ENCODE measurements around the gene SRA1. TPM values are rescaled to one million over a fixed set of nuclear protein-coding genes. Genes with fewer than 3 reads are reported as not detected.

The SRA1 gene
- total and polyA plus RNA-seq, 2 experiments from 2014 or later, result 46.2 to 90.6 TPM

DNA sequence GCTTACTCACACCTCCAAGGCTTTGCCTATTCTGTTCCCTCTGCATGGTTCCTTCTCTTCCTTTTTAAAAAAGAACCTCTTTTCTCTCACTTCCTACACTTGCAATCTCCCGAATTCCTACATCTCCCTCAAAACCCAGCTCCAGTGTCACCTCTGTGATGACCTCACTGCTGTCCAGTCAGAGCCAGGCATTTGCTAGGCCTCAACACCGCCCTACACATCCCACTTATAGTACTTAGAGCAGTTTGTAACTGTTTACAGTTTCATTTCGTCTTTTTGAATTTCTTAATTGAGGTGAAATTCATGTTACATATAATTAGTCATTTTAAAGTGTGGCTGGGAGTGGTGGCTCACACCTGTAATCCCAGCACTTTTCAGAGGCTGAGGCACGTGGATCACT lies 44.9 kb upstream of the SRA1 start:
- H3K27ac ChIP-seq, result peak overlapping the region; percentile 60; the same call in 1 of the 2 replicates

DNA sequence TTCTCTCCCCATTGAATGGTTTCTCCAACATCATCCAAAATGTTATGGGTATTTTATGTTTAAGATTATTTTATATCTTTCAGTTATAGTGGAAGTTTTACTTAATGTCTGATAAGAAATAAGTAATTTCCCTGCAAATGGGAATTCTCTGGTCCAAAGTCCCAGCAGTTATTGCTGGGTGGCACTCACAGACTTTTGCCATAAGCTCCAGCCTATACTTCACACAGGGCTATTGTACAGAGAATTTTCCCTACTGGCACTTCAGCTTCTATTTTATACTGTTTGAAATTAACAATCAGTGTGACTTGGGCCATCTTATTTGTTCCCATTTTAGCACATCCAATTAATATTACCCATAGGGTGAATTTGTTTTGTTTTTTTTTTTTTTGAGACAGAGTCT lies 42.8 kb upstream of the SRA1 start:
- no peaks in the 10 kb centered on the region; the same call in 1 of the 2 replicates for H3K27me3 ChIP-seq (replicated peaks; ENCODE audit: insufficient read depth)
- no peak for DNase-seq
- no peak overlapping the region for H3K27ac ChIP-seq
- H2AFZ ChIP-seq, result no peak overlapping the region
- H3K4me2 ChIP-seq (ENCODE audit: unreplicated experiment), result no peak overlapping the region
- no peaks in the 10 kb centered on the region for H3K9me2 ChIP-seq (ENCODE audit: insufficient read depth)
- TF ChIP-seq EZH2phosphoT487 (IDR thresholded peaks at IDR 0.05; ENCODE audit: insufficient read depth, low read depth) (no peak), EZH2 (IDR thresholded peaks at IDR 0.05; ENCODE audit: insufficient read depth, poor library complexity, severe bottlenecking) (no peak)
- H4K20me1 ChIP-seq (ENCODE audit: insufficient read depth), result no peaks in the 10 kb centered on the region
- no peaks in the 10 kb centered on the region for H3K79me2 ChIP-seq (ENCODE audit: insufficient read depth)
- in situ Hi-C loops (cut with MboI), result no loop called here
- no peak overlapping the region for H3K9ac ChIP-seq
- no peak overlapping the region for H3K4me3 ChIP-seq
- H3K36me3 ChIP-seq (ENCODE audit: low read depth), result no peaks in the 10 kb centered on the region
- H3K9me3 ChIP-seq (ENCODE audit: low read depth), result no peaks in the 10 kb centered on the region
- H3F3A ChIP-seq (ENCODE audit: insufficient read depth), result peaks cover 7% of the 10 kb centered on the region; the same call in 1 of the 2 replicates
- no peaks in the 10 kb centered on the region for H3K4me1 ChIP-seq (ENCODE audit: insufficient read depth)

More for the DNA sequence above, 44.9 kb upstream of the SRA1 start:
- Histone ChIP-seq H3K36me3 (ENCODE audit: low read depth) (no peaks in the 10 kb centered on the region), H3K4me3 (no peak overlapping the region), H3K79me2 (ENCODE audit: insufficient read depth) (no peaks in the 10 kb centered on the region), H3F3A (ENCODE audit: insufficient read depth) (peaks cover 7% of the 10 kb centered on the region; the same call in 1 of the 2 replicates), H3K9me2 (ENCODE audit: insufficient read depth) (no peaks in the 10 kb centered on the region), H3K9me3 (ENCODE audit: low read depth) (no peaks in the 10 kb centered on the region), H3K9ac (no peak overlapping the region), H3K4me2 (ENCODE audit: unreplicated experiment) (no peak overlapping the region), H4K20me1 (ENCODE audit: insufficient read depth) (no peaks in the 10 kb centered on the region), H3K4me1 (ENCODE audit: insufficient read depth) (no peaks in the 10 kb centered on the region), H3K27me3 (replicated peaks; ENCODE audit: insufficient read depth) (no peaks in the 10 kb centered on the region), H2AFZ (no peak overlapping the region)
- TF ChIP-seq EZH2phosphoT487 (IDR thresholded peaks at IDR 0.05; ENCODE audit: insufficient read depth, low read depth) (no peak), EZH2 (IDR thresholded peaks at IDR 0.05; ENCODE audit: insufficient read depth, poor library complexity, severe bottlenecking) (no peak)
- no peak for DNase-seq
- 70 to 76% methylated on average over 4 of the region's 4 CpGs for WGBS, 2 experiments (ENCODE audit: low coverage in 1 of 2, low lambda C conversion rate in 2 of 2, missing lambda C conversion rate in 2 of 2)
- in situ Hi-C loops (cut with MboI), result no loop called here

DNA sequence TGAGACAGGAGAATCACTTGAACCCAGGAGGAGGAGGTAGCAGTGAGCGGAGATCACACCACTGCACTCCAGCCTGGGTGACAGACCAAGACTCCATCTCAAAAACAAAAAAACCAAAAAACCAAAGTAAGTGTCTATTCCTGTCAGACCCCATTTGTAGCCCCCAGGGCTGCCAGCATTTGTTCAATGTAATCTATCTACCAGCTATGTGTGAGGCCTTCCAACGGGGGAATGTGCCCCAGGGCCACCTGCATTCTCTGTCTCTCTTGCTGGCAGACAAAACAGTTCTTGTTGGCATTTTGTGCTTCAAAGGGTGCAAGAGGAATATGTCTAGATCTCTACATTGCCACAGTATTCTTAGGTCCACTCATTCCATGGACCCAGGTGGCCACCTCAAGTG lies 41.6 kb upstream of the SRA1 start:
- H3K79me2 ChIP-seq (ENCODE audit: insufficient read depth), result no peaks in the 10 kb centered on the region
- TF ChIP-seq EZH2 (IDR thresholded peaks at IDR 0.05; ENCODE audit: insufficient read depth, poor library complexity, severe bottlenecking) (no peak), EZH2phosphoT487 (IDR thresholded peaks at IDR 0.05; ENCODE audit: insufficient read depth, low read depth) (no peak)
- no peaks in the 10 kb centered on the region for H3K4me1 ChIP-seq (ENCODE audit: insufficient read depth)
- H2AFZ ChIP-seq, result no peak overlapping the region
- in situ Hi-C loops (cut with MboI), result no loop called here
- no peaks in the 10 kb centered on the region for H3K9me3 ChIP-seq (ENCODE audit: low read depth)
- no peak overlapping the region for H3K9ac ChIP-seq
- no peaks in the 10 kb centered on the region for H3K36me3 ChIP-seq (ENCODE audit: low read depth)
- H3K27me3 ChIP-seq (replicated peaks; ENCODE audit: insufficient read depth), result no peaks in the 10 kb centered on the region; the same call in 1 of the 2 replicates
- H4K20me1 ChIP-seq (ENCODE audit: insufficient read depth), result no peaks in the 10 kb centered on the region
- no peak for DNase-seq
- H3K4me2 ChIP-seq (ENCODE audit: unreplicated experiment), result no peak overlapping the region
- WGBS, 2 experiments (ENCODE audit: low coverage in 1 of 2, low lambda C conversion rate in 2 of 2, missing lambda C conversion rate in 2 of 2), result 46 to 49% methylated on average over 2 of the region's 2 CpGs
- no peak overlapping the region for H3K27ac ChIP-seq
- no peaks in the 10 kb centered on the region for H3K9me2 ChIP-seq (ENCODE audit: insufficient read depth)
- H3K4me3 ChIP-seq, result no peak overlapping the region
- peaks cover 7% of the 10 kb centered on the region; the same call in 1 of the 2 replicates for H3F3A ChIP-seq (ENCODE audit: insufficient read depth)

DNA sequence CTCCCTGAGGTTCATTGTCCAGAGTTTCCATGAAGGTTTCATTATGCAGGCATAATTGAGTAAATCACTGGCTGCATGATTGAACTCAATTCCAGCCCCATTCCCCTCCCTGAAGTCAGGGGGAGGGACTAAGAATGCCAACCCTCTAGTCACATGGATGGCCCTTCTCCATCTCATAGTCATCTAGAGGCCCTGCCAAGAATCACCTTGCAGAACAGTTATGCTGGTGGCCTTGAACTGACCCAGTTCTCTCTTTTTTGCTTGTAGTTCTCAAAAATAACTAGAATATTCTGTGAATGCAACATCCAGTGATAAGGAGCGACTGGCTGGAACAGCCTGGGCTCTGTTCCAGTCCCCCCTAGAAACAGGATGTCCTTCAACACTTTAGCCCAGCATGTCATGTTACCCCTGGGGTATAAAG lies 39.1 kb upstream of the SRA1 start:
- Histone ChIP-seq H3K9me2 (ENCODE audit: insufficient read depth) (no peaks in the 10 kb centered on the region), H3K4me3 (no peak overlapping the region), H3K9me3 (ENCODE audit: low read depth) (no peaks in the 10 kb centered on the region), H3K27me3 (replicated peaks; ENCODE audit: insufficient read depth) (no peaks in the 10 kb centered on the region; the same call in 1 of the 2 replicates), H2AFZ (no peak overlapping the region), H3F3A (ENCODE audit: insufficient read depth) (no peaks in the 10 kb centered on the region), H4K20me1 (ENCODE audit: insufficient read depth) (no peaks in the 10 kb centered on the region), H3K27ac (no peak overlapping the region), H3K4me1 (ENCODE audit: insufficient read depth) (peaks cover 10% of the 10 kb centered on the region), H3K9ac (no peak overlapping the region), H3K79me2 (ENCODE audit: insufficient read depth) (no peaks in the 10 kb centered on the region), H3K4me2 (ENCODE audit: unreplicated experiment) (no peak overlapping the region), H3K36me3 (ENCODE audit: low read depth) (no peaks in the 10 kb centered on the region)
- no peak for DNase-seq
- TF ChIP-seq EZH2phosphoT487 (IDR thresholded peaks at IDR 0.05; ENCODE audit: insufficient read depth, low read depth) (no peak), EZH2 (IDR thresholded peaks at IDR 0.05; ENCODE audit: insufficient read depth, poor library complexity, severe bottlenecking) (no peak)
- 89 to 100% methylated on average over 1 of the region's 1 CpG for WGBS, 2 experiments (ENCODE audit: low coverage in 1 of 2, low lambda C conversion rate in 2 of 2, missing lambda C conversion rate in 2 of 2)
- in situ Hi-C loops (cut with MboI), result no loop called here
